HT1080 (cell line): Measurements from ENCODE around the gene CCDC92B. TPM values are rescaled to one million over a fixed set of nuclear protein-coding genes. Genes with fewer than 3 reads are reported as not detected.
"Not testable (repeated sequence)": the region's sequence is repeated elsewhere in the genome, so short reads cannot be mapped to it uniquely, and the experiment has no call there.

Experiments used
- DNase-seq: peaks from one replicate; pipeline ENCODE4 v3.0.0-alpha.2; 2015; ENCODE audit warnings: low read depth
- total RNA-seq: library from RNA; depleted of rRNA; stranded (reverse); fragments of >200 nt; shearing (Covaris generic); gene quantifications from 2 replicates; pipeline ENCODE4 v1.2.3, GENCODE V29; 2014

The CCDC92B gene
- total RNA-seq, 1 experiment from 2014 or later = not detected

DNA sequence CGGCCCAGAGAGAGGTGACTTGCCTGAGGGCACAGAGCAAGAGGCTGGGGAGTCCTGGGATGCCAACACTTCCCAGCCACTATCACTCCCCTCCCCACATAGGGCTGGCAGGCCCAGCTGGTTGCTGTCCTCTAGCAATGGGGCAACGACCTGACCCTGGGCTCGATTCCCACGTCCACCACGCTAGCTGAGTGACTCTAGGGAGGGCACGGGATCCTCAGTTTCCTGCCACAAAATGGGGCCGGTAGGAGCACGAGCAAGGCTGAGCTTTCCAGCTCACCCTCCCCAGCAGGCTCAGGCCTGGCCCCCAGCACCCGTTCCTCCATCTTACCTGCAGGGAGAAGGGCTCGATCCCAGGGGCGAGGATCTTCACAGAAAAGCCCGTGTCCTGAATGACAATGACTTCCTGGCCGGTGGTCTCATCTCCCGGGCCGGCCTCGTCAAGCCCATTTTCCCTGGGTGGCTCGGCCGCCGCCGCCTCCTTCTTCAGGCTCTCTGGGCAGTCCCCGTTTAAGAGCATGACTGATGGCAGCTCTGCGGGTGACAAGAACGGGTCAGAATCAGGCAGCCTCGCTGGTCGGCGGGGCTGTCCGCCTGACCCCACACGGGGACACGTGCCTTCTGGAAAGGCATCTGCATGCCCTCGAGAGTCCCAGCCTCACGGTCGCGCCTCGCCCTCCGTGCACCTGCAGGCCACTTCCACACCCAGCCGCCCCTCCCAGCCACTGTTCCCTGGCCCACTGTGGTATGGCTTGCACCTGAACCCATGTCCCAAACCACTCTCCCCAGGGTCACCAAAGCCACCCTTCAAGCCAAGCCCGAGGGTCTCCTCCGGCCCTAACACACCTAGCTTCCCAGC is 45.2 kb downstream of the CCDC92B start:
- DNase-seq = no peak

DNA sequence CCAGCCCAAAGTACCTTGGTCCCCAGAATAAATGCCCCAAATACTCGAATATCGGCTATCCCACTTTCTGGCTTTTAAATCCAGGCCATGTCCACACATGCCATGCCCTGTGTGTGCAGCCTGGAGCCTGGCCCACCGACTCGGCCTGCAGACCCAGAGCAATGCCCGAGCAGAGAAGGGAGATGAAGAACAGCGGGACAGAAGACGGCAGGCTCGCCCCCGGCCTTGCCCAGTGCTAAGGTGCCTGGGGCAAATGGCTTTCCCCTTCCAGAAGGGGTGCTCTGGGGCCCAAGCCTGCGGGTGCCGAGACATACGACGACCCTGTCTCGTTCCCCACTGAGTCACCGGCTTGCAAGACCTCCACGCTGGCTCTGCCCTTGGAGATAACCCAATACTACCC is 45.8 kb downstream of the CCDC92B start:
- no peak for DNase-seq

- DNase-seq = no peak
These were observed 46.3 kb downstream of the CCDC92B start for GRCh38 chr17:2703181-2703580.

DNA sequence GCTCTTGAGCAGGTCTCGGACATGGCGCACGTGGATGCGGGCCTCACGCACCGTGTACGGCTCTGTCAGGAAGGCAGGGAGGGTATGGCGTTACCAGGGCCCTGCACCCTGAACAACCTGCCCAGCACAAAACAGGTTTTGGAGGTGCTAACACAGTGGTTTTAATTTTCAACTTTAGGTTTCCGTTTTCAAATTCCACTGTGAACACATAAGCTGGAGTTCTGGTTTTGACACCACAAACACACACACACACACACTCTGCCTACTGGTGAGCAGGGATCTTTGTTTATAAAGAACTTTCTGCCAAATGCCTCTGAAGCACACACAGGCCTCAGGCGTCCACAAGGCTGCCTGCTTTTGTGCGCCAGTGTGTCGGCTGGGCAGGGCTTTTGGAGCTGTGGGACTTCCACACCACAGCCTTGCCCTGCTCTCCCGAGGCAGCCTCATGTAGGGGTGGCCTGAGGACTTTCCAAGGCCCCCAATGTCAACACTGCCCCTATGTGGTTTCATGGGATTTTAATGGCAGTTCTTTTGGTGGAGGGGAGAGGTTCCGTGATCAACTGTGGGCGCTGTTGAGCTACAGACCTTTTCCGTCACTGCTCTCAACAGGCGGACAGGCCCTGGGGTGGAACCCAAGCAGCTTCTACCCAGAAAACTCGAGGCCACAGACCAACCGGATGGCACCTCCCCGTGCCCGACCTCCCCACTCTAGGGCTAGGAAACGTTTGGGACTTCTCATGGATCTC is 47.3 kb downstream of the CCDC92B start:
- no peak for DNase-seq

DNA sequence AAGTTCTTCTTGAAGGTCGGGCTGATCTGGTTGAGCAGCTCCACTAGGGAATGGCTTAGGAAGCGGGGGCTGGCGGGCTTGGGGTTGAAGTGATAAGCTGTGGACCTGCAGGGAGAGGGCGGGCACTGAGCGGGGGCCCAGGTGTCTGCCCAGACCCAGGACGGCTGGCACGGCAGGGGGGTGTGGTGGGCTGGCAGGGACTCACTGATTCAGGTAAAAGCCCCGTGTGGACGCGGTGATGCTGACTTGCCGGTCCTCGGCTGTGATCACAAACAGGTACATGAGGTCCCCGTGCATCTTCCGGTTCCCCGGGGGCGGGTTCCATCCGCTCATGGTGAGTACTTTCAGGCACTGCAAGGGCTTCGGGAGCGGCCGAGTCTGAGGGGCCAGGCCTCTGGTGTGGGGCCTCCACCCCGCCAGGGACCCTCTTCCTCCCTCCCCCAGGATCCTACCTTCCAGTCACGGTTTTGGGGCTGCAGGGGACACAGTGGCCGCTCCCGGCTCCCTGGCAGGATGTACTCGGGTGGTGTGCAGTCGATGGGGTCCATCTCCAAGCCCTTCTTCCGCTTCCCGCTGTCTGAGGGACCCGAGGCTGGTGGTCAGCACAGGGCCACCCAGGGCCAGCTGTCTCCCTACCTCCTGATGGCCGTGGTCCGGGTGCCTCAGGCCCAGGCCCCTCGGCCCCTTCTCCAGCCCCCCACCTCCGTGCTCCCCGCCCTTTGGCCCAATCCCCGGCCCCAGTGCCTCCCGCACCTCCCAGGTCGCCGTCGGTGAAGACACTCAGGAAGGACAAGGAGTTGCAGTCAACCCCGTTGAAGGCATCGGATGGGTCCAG is 48.1 kb downstream of the CCDC92B start:
- no peak for DNase-seq

DNA sequence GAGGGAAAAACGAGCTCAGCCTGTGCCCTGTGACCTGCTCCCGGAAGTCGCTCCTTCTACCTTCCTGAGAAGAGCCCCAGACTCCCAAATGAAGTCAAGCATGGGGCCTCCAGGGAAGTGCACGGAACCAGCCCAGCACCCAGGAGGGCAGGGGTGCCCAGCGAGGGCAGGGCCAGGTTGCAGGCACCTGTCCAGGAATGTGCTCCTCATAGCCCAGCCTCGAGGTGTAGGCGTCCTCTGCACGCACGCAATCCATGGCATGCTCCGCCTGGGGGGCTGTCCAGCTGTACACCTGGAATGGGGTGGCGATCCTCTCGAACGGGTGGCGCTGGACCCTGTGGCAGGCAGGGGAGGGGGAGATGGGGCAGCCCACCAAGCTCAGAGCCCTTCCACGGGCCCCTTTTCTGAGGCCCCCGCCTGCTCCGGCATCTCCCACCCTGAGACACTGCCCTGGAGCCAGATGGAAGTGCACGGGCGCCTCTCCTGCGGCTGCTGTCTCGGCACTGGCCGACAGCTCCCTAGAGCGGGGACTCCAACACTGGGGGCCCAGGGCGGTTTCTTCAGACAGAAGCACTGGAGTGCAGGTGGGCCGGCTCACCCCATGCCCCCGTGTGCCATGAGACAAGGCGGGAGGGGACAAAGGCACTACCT is 48.8 kb downstream of the CCDC92B start:
- no peak for DNase-seq

DNA sequence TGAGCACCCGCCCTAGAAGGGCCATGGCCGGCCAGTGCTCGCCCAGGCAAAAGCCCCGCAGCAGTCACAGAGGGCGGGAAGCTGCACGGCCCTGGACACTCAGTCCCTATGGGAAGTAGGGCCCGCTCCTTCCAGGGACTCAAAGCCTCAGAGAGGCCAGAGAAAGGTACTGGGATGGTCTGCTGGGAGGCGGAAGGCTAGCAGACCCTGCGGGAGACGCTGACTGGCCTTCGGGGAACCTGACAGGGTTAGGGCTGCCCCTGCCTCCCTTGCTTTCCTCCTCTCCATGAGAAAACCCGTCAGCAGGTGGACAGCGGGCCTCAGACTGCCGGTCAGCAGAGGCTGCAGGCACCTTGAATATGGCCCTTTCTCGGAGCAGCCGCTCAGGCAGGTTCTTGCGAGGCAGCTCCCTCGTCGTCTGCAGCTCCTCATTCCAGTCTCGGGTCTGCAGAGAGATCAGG is 49.4 kb downstream of the CCDC92B start:
- no peak for DNase-seq

GRCh38 chr17:2699216-2699805 is 50.1 kb downstream of the CCDC92B start:
- DNase-seq = not testable (repeated sequence)

GRCh38 chr17:2697611-2698162 is 51.8 kb downstream of the CCDC92B start:
- DNase-seq = no peak

DNA sequence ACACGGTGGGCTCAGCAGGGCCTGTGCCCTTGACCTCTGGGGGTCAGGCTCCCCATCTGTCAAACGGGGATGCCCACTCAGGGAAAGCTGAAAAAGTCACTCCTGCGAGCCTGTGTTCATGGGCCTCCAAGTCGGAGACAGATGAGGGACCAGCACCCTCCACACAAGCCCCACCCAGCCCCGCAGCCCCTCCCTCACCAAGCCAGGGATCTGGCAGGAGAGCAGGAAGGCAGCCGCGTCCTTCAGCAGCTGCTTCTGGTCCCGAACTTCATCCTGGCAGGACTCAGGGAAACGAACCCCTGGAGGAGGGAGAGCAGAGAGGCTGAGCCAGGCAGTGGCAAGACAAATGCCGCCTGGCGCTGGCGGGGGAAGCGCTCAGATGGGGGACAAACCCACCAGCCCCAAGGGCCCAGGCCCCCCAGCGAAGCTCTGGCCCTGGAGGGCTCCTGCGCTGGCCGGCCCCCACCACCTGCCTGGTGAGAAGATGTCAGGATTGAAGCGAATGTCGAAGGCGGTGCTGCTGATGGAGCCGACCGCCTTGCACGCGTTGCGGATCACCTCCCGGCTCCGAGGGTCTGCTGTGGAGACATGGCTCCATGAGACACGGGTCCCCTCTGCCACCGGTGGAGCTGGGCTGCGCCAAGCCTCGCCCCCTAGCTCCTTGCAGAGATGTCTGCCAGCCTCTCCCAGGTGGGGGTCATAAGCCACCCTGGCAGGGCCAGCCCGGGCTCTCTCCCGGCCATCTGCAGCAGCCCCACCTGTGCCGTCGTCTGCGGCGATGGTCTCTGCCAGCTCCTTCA is 53.3 kb downstream of the CCDC92B start:
- DNase-seq = no peak

GRCh38 chr17:2695243-2695960 is 54.0 kb downstream of the CCDC92B start:
- no peak for DNase-seq

DNA sequence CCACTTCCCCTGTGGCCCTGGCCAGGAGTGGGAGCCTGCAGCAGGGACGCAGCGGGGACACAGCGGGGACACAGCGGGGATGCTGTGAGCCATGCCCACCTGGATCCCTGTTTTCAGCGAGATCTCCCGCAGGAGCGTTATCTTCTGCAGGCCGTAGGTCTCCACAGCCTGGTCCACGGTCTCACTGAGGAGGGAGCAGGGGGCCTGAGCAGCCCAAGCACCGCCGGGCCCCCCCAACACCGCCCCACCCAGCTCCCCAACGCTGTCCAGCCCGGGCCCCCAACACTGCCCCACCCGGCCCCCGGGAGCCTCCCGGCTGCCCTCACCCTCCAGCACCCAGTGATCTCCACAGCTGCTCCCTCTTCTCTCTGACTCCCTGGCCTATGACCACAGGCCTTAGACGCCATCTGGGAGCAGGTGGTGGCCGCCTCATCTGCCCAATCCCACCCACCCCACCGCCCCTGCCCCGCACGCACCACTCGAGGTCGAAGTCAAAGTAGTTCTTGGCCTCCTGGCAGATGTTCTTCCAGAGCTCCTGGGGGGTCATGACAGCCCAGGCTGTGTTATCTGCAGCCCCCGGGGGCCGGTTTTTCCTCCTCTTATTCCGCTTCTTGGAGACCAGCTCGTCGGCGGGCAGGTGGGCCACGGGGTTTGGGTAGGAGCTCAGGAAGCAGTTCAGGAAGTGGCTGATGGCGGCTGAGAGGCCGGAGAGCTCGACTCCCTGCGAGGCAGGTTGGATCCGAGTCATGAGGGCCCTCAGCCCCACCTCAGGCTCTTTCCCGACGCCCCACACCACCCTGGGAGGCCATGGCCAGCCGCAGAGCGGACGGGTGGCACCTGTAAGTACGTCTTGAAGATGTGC is 54.8 kb downstream of the CCDC92B start:
- DNase-seq = no peak

- no peak for DNase-seq
These were observed 55.7 kb downstream of the CCDC92B start for GRCh38 chr17:2693561-2694380.

- DNase-seq = no peak
These were observed 56.7 kb downstream of the CCDC92B start for GRCh38 chr17:2692781-2693135.

GRCh38 chr17:2691965-2692780 is 57.3 kb downstream of the CCDC92B start:
- DNase-seq = no peak
